Psoas muscle (tissue), 8 donors: ENCODE data around the gene LHX5. TPM values are rescaled to one million over a fixed set of nuclear protein-coding genes. Genes with fewer than 3 reads are reported as not detected.

ENCODE experiments used
- ATAC-seq, 4 donors: fragments of 200-7000 bp; cut with Tn5 transposase; one replicate each; pipeline ENCODE4 v1.9.1; 2020; ENCODE audit warnings: moderate library complexity in 3 of 4, mild to moderate bottlenecking in 2 of 4
- DNase-seq, 2 donors: peaks; one replicate each; pipeline ENCODE4 v3.0.0-alpha.2; 2020
- H3K27ac ChIP-seq: fragments of 200-600 bp; one replicate; pipeline ENCODE4 v1.8.0; 2022
- H3K27me3 ChIP-seq, 3 donors: fragments of 200-600 bp in 1 of 3; one replicate each; pipeline versions ENCODE4 v1.6.1 to v1.8.0; 2013 to 2022; ENCODE audit warnings: low read length in 2 of 3, mild to moderate bottlenecking in 2 of 3, moderate library complexity in 1 of 3; ENCODE audit not compliant: insufficient read depth in 3 of 3
- H3K36me3 ChIP-seq, 2 donors: fragments of 200-600 bp in 1 of 2; one replicate each; pipeline versions ENCODE4 v1.6.1 to v1.8.0; 2013 to 2022; ENCODE audit warnings: low read depth in 1 of 2, mild to moderate bottlenecking in 1 of 2, moderate library complexity in 1 of 2; ENCODE audit not compliant: insufficient read depth in 1 of 2
- H3K4me1 ChIP-seq: fragments of 200-600 bp; one replicate; pipeline ENCODE4 v1.8.0; 2022
- H3K4me3 ChIP-seq: fragments of 200-600 bp; one replicate; pipeline ENCODE4 v1.8.0; 2022; ENCODE audit warnings: mild to moderate bottlenecking
- H3K9me3 ChIP-seq: fragments of 200-600 bp; one replicate; pipeline ENCODE4 v1.8.0; 2022
- CTCF ChIP-seq: fragments of 200-600 bp; IDR thresholded peaks from one replicate; pipeline ENCODE4 v1.8.0; 2022; ENCODE audit warnings: antibody characterized with exemption
- WGBS, 3 donors: extraction: QIAGEN DNeasy Blood & Tissue Kit; methylation state at CpG; one replicate each; pipeline versions ENCODE4 v1.1.6 to v1.1.7; 2013; 5-methylcytosine and 5-hydroxymethylcytosine counted together
- intact Hi-C, 2 donors: fragments of 100-400 bp; cut with DNase I; formaldehyde crosslinking; loops; one replicate each; pipeline versions ENCODE4 v1.11.0 to v1.14.2; 2022
- polyA plus RNA-seq, 3 donors: library from polyadenylated mRNA; stranded (reverse); fragments of 200-250 nt; gene quantifications; one replicate each; pipeline ENCODE4 v1.2.3, GENCODE V29; 2013
- total RNA-seq, 4 donors: library from RNA; stranded (reverse); fragmentation: NEBNext Ultra II Directional in 2 of 4; extraction: Animal tissue kit (Norgen Biotek cat#: 25700) in 2 of 4; gene quantifications; one replicate each; pipeline versions ENCODE4 v1.2.1 to v1.2.4, GENCODE V29; 2021 to 2023
- donor health status: healthy with polysubstance abuse.
- donor health status: DM: no; HTN: no; CAD: no; lungs with moderate emphysema.
- donor health status: Bipolar disorder and iron deficiency.
- donor health status: healthy.
- donor health status: DM: yes; HTN: yes; CAD: no.
- donor health status: DM: no; HTN: no; CAD: no.
- donor health status: DM: no; HTN: no; CAD: no.
- donor health status: DM: yes; HTN: yes; CAD: no.

The LHX5 gene
- total and polyA plus RNA-seq, 7 donors = not detected

- Histone ChIP-seq H3K36me3 (no peaks in the 10 kb centered on the region), H3K4me3 (no peak overlapping the region), H3K27me3 (peaks cover 0 to 29% (median 6%) of the 10 kb centered on the region in 3 donors), H3K9me3 (no peaks in the 10 kb centered on the region), H3K4me1 (no peaks in the 10 kb centered on the region), H3K27ac (no peak overlapping the region)
- intact Hi-C loops = no loop called here
- TF ChIP-seq CTCF = no peak
- 28 to 29% (median 28%) methylated on average over 7 of the region's 7 CpGs for WGBS, 3 donors
- ATAC-seq = no peak
- no peak for DNase-seq
Observed at GRCh38 chr12:113448873-113449272, 22.8 kb downstream of the LHX5 start.

GRCh38 chr12:113445544-113446171, 26.0 kb downstream of the LHX5 start:
- H3K4me1 ChIP-seq = no peaks in the 10 kb centered on the region
- no peak for TF ChIP-seq CTCF
- no peak overlapping the region for H3K27ac ChIP-seq
- DNase-seq = no peak
- no peak for ATAC-seq
- no peaks in the 10 kb centered on the region for H3K36me3 ChIP-seq
- 77 to 82% (median 81%) methylated on average over 6 of the region's 6 CpGs for WGBS, 3 donors
- H3K27me3 ChIP-seq = peaks cover 0 to 29% (median 6%) of the 10 kb centered on the region in 3 donors
- no peak overlapping the region for H3K4me3 ChIP-seq
- no peaks in the 10 kb centered on the region for H3K9me3 ChIP-seq
- intact Hi-C loops = no loop called here

DNA sequence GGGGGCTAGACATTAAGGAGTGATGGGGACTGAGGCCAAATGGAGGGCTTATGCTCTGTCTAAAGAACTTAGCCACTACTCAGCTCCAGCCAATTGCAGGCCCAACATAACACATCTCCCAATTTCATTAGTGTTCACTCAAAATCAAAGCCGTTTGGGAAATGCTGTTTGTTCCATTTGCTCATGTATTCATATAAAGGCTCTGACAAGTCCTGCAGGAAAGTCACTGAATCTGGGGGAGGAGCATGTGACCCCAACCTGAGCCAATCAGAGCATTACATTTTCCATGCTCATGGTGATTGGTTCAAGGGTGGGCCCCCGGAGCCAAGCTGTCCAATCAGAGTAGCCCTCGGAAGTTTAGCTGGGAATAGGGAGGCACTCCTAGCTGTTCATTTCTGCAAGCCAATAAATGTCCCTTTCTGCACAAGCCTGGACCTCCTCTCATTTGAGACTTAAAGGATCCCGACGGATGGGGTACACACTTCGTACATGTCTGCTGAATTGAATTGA, 28.6 kb downstream of the LHX5 start:
- TF ChIP-seq CTCF = no peak
- ATAC-seq (no peak), DNase-seq (no peak)
- 84 to 88% (median 85%) methylated on average over 6 of the region's 6 CpGs for WGBS, 3 donors
- intact Hi-C loops = no loop called here
- H3K36me3 ChIP-seq = no peaks in the 10 kb centered on the region
- no peaks in the 10 kb centered on the region for H3K4me1 ChIP-seq
- no peak overlapping the region for H3K27ac ChIP-seq
- H3K9me3 ChIP-seq = no peaks in the 10 kb centered on the region
- no peak overlapping the region for H3K4me3 ChIP-seq
- H3K27me3 ChIP-seq = peaks cover 0 to 46% (median 6%) of the 10 kb centered on the region in 3 donors

DNA sequence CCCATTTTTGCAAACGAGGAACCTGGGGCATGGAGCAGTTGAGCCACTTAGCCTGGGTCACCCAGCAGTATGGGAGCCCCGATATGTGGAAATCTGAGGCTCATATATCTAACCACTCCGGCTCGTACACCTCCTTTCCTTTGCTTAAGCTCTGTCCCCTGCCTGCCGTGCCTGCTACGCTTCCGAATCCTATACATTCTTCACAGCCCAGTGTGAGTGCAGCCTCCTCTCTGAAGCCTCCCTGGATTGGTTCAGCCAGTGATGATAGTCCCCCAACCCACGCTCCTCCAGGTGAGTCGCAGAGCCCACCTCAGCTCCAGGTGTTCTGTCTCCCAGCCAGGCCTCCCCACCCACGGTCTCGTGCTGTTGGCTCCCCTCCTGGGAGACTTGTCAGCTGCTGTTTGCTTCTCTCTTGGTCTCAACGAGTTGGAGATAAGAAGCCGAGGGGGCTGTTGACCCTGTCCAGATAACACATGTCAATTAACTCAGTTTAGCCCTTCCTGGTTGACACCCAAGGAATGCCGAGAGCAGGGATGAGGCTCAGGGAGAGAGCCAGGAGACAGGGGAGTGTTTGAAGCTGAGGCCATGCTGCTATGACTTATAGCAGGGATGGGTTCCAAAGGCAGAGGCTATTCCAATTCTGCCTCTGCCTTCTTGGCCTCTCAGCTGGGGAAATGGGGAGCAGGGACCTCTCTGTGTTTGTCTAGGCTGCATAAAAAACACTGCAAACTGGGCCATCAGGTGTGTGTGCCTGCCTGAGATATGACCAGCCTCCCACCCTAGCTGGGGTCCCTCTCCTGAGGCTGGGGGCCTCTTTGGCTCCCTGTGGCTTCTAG, 30.5 kb downstream of the LHX5 start:
- TF ChIP-seq CTCF = no peak
- intact Hi-C loops = no loop called here

More for the DNA sequence above, 30.5 kb downstream of the LHX5 start:
- H3K36me3 ChIP-seq = no peaks in the 10 kb centered on the region
- H3K4me1 ChIP-seq = no peaks in the 10 kb centered on the region
- DNase-seq (no peak), ATAC-seq (no peak)
- no peak overlapping the region for H3K27ac ChIP-seq
- no peaks in the 10 kb centered on the region for H3K9me3 ChIP-seq
- 55 to 56% (median 56%) methylated on average over 14 of the region's 14 CpGs for WGBS, 3 donors
- no peak overlapping the region for H3K4me3 ChIP-seq
- peaks cover 0 to 31% (median 4%) of the 10 kb centered on the region in 3 donors for H3K27me3 ChIP-seq
